ENCODE data around the gene SLC2A6. TPM values are rescaled to one million over a fixed set of nuclear protein-coding genes. Genes with fewer than 3 reads are reported as not detected.

SLC2A6 gene
- total RNA-seq, result 1 to 10 TPM; 6.3 to 7.1 TPM

- Mint-ChIP-seq H3K36me3 (no peaks in the 10 kb centered on the region), H3K4me1 (peaks cover 10% of the 10 kb centered on the region), H3K27me3 (peaks cover 2% of the 10 kb centered on the region), H3K9me3 (no peaks in the 10 kb centered on the region), H3K4me3 (peak within 1 kb of the TSS; percentile 76), H3K27ac (peak within 1 kb of the TSS; percentile 69)
- POLR2A ChIA-PET, result interaction anchor here (0.5 to 1.8 kb wide), 7 partner anchors 13 to 1628 kb away, joined by 3 to 6 read pairs (median 4); partner anchors contain the start of genes CACFD1 and REXO4
- peak; percentile 90 for DNase-seq
- peak; percentile 97 for ATAC-seq (ENCODE audit: low read depth)
Measured at GRCh38 chr9:133478851-133479711, at the start of gene SLC2A6. SLC2A6 (minus strand) TSS chr9:133479099; CDS start chr9:133479059, 40 bp downstream.

GRCh38 chr9:133528001-133528875 is 49.3 kb upstream of the SLC2A6 start:
- ATAC-seq (ENCODE audit: low read depth) (no peak), DNase-seq (no peak)
- H3K4me3 Mint-ChIP-seq, result no peak overlapping the region
- POLR2A ChIA-PET, result no interaction called here
- H3K27me3 Mint-ChIP-seq, result peaks cover 5% of the 10 kb centered on the region
- H3K4me1 Mint-ChIP-seq, result peaks cover 2% of the 10 kb centered on the region
- H3K36me3 Mint-ChIP-seq, result no peaks in the 10 kb centered on the region
- no peaks in the 10 kb centered on the region for H3K9me3 Mint-ChIP-seq
- H3K27ac Mint-ChIP-seq, result no peak overlapping the region

GRCh38 chr9:133527444-133527920 is 48.6 kb upstream of the SLC2A6 start:
- no peak overlapping the region for H3K27ac Mint-ChIP-seq
- H3K4me3 Mint-ChIP-seq, result no peak overlapping the region
- ATAC-seq (ENCODE audit: low read depth) (no peak), DNase-seq (no peak)
- POLR2A ChIA-PET, result no interaction called here
- no peaks in the 10 kb centered on the region for H3K4me1 Mint-ChIP-seq
- no peaks in the 10 kb centered on the region for H3K27me3 Mint-ChIP-seq
- no peaks in the 10 kb centered on the region for H3K36me3 Mint-ChIP-seq
- H3K9me3 Mint-ChIP-seq, result no peaks in the 10 kb centered on the region

- H3K36me3 Mint-ChIP-seq, result no peaks in the 10 kb centered on the region
- H3K27me3 Mint-ChIP-seq, result no peaks in the 10 kb centered on the region
- H3K27ac Mint-ChIP-seq, result no peak overlapping the region
- peak; percentile 32 for ATAC-seq (ENCODE audit: low read depth)
- no peaks in the 10 kb centered on the region for H3K4me1 Mint-ChIP-seq
- DNase-seq, result no peak
- no peak overlapping the region for H3K4me3 Mint-ChIP-seq
- H3K9me3 Mint-ChIP-seq, result no peaks in the 10 kb centered on the region
- POLR2A ChIA-PET, result no interaction called here
Measured at GRCh38 chr9:133526721-133527321, 47.9 kb upstream of the SLC2A6 start.

GRCh38 chr9:133525677-133526076 is 46.8 kb upstream of the SLC2A6 start:
- no peak overlapping the region for H3K27ac Mint-ChIP-seq
- no peak overlapping the region for H3K4me3 Mint-ChIP-seq
- POLR2A ChIA-PET, result no interaction called here
- no peaks in the 10 kb centered on the region for H3K36me3 Mint-ChIP-seq
- no peaks in the 10 kb centered on the region for H3K9me3 Mint-ChIP-seq
- H3K4me1 Mint-ChIP-seq, result no peaks in the 10 kb centered on the region
- no peak for DNase-seq
- ATAC-seq (ENCODE audit: low read depth), result no peak
- H3K27me3 Mint-ChIP-seq, result no peaks in the 10 kb centered on the region

GRCh38 chr9:133524679-133525228 is 45.9 kb upstream of the SLC2A6 start, which contains the start of gene MYMK:
MYMK (minus strand) TSS chr9:133524959; CDS start chr9:133524844, 115 bp downstream.
- Mint-ChIP-seq H3K27ac (no peak within 1 kb of the TSS), H3K4me1 (no peaks in the 10 kb centered on the region), H3K9me3 (no peaks in the 10 kb centered on the region), H3K36me3 (no peaks in the 10 kb centered on the region), H3K4me3 (no peak within 1 kb of the TSS), H3K27me3 (no peaks in the 10 kb centered on the region)
- ATAC-seq (ENCODE audit: low read depth) (no peak), DNase-seq (no peak)
- POLR2A ChIA-PET, result no interaction called here

GRCh38 chr9:133524146-133524545 is 45.2 kb upstream of the SLC2A6 start:
- Mint-ChIP-seq H3K9me3 (no peaks in the 10 kb centered on the region), H3K4me1 (no peaks in the 10 kb centered on the region), H3K4me3 (no peak overlapping the region), H3K27me3 (no peaks in the 10 kb centered on the region), H3K27ac (no peak overlapping the region), H3K36me3 (no peaks in the 10 kb centered on the region)
- DNase-seq (no peak), ATAC-seq (ENCODE audit: low read depth) (no peak)
- POLR2A ChIA-PET, result no interaction called here

- H3K27me3 Mint-ChIP-seq, result no peaks in the 10 kb centered on the region
- POLR2A ChIA-PET, result no interaction called here
- ATAC-seq (ENCODE audit: low read depth) (no peak), DNase-seq (no peak)
- no peak overlapping the region for H3K27ac Mint-ChIP-seq
- no peaks in the 10 kb centered on the region for H3K36me3 Mint-ChIP-seq
- no peaks in the 10 kb centered on the region for H3K4me1 Mint-ChIP-seq
- H3K9me3 Mint-ChIP-seq, result no peaks in the 10 kb centered on the region
- no peak overlapping the region for H3K4me3 Mint-ChIP-seq
Measured at GRCh38 chr9:133523106-133523505, 44.2 kb upstream of the SLC2A6 start.

- ATAC-seq (ENCODE audit: low read depth) (no peak), DNase-seq (no peak)
- no peaks in the 10 kb centered on the region for H3K9me3 Mint-ChIP-seq
- POLR2A ChIA-PET, result no interaction called here
- no peak overlapping the region for H3K27ac Mint-ChIP-seq
- H3K4me3 Mint-ChIP-seq, result no peak overlapping the region
- H3K36me3 Mint-ChIP-seq, result no peaks in the 10 kb centered on the region
- H3K27me3 Mint-ChIP-seq, result no peaks in the 10 kb centered on the region
- no peaks in the 10 kb centered on the region for H3K4me1 Mint-ChIP-seq
Measured at GRCh38 chr9:133522073-133522910, 43.4 kb upstream of the SLC2A6 start.

GRCh38 chr9:133521122-133522072 is 42.5 kb upstream of the SLC2A6 start:
- Mint-ChIP-seq H3K4me3 (no peak overlapping the region), H3K4me1 (no peaks in the 10 kb centered on the region)

GRCh38 chr9:133520121-133520835 is 41.4 kb upstream of the SLC2A6 start:
- Mint-ChIP-seq H3K9me3 (no peaks in the 10 kb centered on the region), H3K4me3 (no peak overlapping the region), H3K36me3 (no peaks in the 10 kb centered on the region), H3K27me3 (no peaks in the 10 kb centered on the region), H3K27ac (no peak overlapping the region), H3K4me1 (no peaks in the 10 kb centered on the region)
- ATAC-seq (ENCODE audit: low read depth), result no peak
- POLR2A ChIA-PET, result no interaction called here
- no peak for DNase-seq

More at GRCh38 chr9:133521122-133522072, 42.5 kb upstream of the SLC2A6 start:
- Mint-ChIP-seq H3K9me3 (no peaks in the 10 kb centered on the region), H3K36me3 (no peaks in the 10 kb centered on the region), H3K27ac (no peak overlapping the region), H3K27me3 (no peaks in the 10 kb centered on the region)
- DNase-seq (no peak), ATAC-seq (ENCODE audit: low read depth) (no peak)
- POLR2A ChIA-PET, result no interaction called here
